K562 (cell line): ENCODE measurements around the gene MARCHF3. TPM values are rescaled to one million over a fixed set of nuclear protein-coding genes. Genes with fewer than 3 reads are reported as not detected.

Experiments
- CBFA2T2 ChIP-seq: fragments of 450-650 bp; conservative IDR thresholded peaks from 2 replicates; pipeline ENCODE4 v1.6.1; 2017; ENCODE audit warnings: mild to moderate bottlenecking
- EGR1 ChIP-seq: fragments of 450-650 bp; conservative IDR thresholded peaks from 2 replicates; pipeline ENCODE4 v1.6.1; 2017; ENCODE audit warnings: mild to moderate bottlenecking
- GABPB2 ChIP-seq: fragments of 250-450 bp; sonication (Bioruptor Pico); conservative IDR thresholded peaks from 2 replicates; pipeline ENCODE4 v1.5.1; 2021; ENCODE audit warnings: mild to moderate bottlenecking
- KAT7 ChIP-seq: sonication (generic); formaldehyde crosslinking; IDR thresholded peaks from 2 replicates; pipeline ENCODE4 v1.8.0; 2022; ENCODE audit warnings: missing genetic modification reagents, mild to moderate bottlenecking, borderline replicate concordance
- RFX1 ChIP-seq: fragments of 450-650 bp; IDR thresholded peaks from 2 replicates; pipeline ENCODE4 v1.6.1; 2016; ENCODE audit warnings: mild to moderate bottlenecking, moderate library complexity
- TCF3 ChIP-seq: sonication (generic); formaldehyde crosslinking; IDR thresholded peaks from 2 replicates; pipeline ENCODE4 v1.4.0; 2020; ENCODE audit warnings: mild to moderate bottlenecking, missing genetic modification reagents
- TEAD4 ChIP-seq, 2 experiments: sonication (generic) in 1 of 2; formaldehyde crosslinking in 1 of 2; IDR thresholded peaks; 2 replicates each; pipeline versions ENCODE4 v1.6.1 to v1.8.0; 2012 to 2022; ENCODE audit warnings: borderline replicate concordance in 1 of 2, inconsistent platforms in 1 of 2, low read length in 1 of 2, mild to moderate bottlenecking in 1 of 2, missing genetic modification reagents in 1 of 2
- ZNF354B ChIP-seq: fragments of 250-450 bp; sonication (Bioruptor Pico); IDR thresholded peaks from 2 replicates; pipeline ENCODE4 v1.4.0; 2020
- ZNF589 ChIP-seq: fragments of 200-800 bp; sonication (Bioruptor generic); IDR thresholded peaks from 2 replicates; pipeline ENCODE4 v1.6.1; 2016; ENCODE audit warnings: low read depth, missing genetic modification characterization, missing compliant biosample characterization
- ZNF695 ChIP-seq: fragments of 450-650 bp; formaldehyde crosslinking; IDR thresholded peaks from 2 replicates; pipeline ENCODE4 v1.4.0; 2020; ENCODE audit warnings: mild to moderate bottlenecking, moderate library complexity
- polyA plus RNA-seq, 8 experiments: library from polyadenylated mRNA; depleted of rRNA in 4 of 8; stranded (reverse) in 5 of 8; unstranded in 3 of 8; fragments of >200 nt; fragmentation: Nextera tagmentation in 2 of 8; fragmentation: Illumina TruSeq in 1 of 8; extraction: Ambion mirVana in 2 of 8; extraction: Trizol in 1 of 8; gene quantifications; 2 replicates each; pipeline versions ENCODE4 v1.2.1 to v1.2.3, GENCODE V29; 2011 to 2014; ENCODE audit warnings: inconsistent platforms in 1 of 8, missing spikeins in 1 of 8
- total RNA-seq, 7 experiments: library from RNA; depleted of rRNA in 6 of 7; stranded (reverse); fragments of >200 nt in 6 of 7; fragmentation: Illumina TruSeq in 2 of 7; extraction: Trizol in 2 of 7; gene quantifications; 2 replicates each; pipeline versions ENCODE4 v1.2.1 to v1.2.3, GENCODE V29; 2011 to 2021; ENCODE audit warnings: low replicate concordance in 1 of 7
- TF ChIP-seq, protein P1 (sequence below): fragments of 450-650 bp; IDR thresholded peaks from 2 replicates; pipeline ENCODE4 v1.6.1; 2018; ENCODE audit not compliant: partially characterized antibody
- TF ChIP-seq, protein P2 (sequence below), 2 experiments: fragments of 450-650 bp in 1 of 2; sonication (generic) in 1 of 2; formaldehyde crosslinking in 1 of 2; IDR thresholded peaks in 1 of 2; conservative IDR thresholded peaks in 1 of 2; 2 replicates each; pipeline versions ENCODE4 v1.6.1 to v1.8.1; 2016 to 2023; ENCODE audit warnings: mild to moderate bottlenecking in 2 of 2, moderate library complexity in 2 of 2, inconsistent platforms in 1 of 2, missing genetic modification reagents in 1 of 2

The MARCHF3 gene
- total and polyA plus RNA-seq, 9 of the 15 experiments (the other 6 are each of a cell fraction or from before 2014, with no cell fraction given) = 5.6 to 37.4 (median 16.5) TPM

DNA sequence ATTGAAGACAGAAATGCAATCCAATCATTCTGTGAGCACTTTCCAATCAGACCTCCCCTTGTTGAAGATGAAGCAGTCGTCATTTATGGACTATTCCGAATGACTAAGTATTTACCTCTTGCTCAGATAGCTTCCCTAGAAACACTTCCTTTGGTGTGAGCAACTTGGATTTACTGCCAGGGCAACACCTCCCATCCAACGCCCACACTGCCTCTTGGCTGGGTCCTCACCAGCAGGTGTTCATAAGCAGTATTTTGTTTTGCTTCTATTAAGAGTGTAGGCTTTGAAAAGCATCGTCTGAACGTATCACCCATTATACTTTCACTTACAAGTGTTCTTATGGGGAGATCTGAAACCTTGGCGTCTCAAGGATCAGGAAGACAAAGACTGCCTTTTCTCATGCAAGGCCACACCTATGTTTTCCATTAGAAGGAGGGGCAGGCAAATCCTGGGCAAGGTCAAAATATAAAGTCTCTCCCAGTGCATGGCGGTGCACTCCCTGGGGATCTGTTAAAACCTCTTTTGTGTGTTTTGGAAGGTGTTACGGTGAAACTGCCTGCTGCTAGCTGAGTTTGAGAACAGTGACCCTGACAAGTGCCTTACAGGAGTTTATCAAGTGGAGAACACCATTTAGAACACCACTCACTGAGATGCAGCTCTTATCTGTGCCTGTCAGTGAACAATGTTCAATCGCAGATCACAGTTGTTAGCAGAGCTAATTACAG lies 10.6 kb upstream of the MARCHF3 start (continued):
- TF ChIP-seq, protein P1, sequence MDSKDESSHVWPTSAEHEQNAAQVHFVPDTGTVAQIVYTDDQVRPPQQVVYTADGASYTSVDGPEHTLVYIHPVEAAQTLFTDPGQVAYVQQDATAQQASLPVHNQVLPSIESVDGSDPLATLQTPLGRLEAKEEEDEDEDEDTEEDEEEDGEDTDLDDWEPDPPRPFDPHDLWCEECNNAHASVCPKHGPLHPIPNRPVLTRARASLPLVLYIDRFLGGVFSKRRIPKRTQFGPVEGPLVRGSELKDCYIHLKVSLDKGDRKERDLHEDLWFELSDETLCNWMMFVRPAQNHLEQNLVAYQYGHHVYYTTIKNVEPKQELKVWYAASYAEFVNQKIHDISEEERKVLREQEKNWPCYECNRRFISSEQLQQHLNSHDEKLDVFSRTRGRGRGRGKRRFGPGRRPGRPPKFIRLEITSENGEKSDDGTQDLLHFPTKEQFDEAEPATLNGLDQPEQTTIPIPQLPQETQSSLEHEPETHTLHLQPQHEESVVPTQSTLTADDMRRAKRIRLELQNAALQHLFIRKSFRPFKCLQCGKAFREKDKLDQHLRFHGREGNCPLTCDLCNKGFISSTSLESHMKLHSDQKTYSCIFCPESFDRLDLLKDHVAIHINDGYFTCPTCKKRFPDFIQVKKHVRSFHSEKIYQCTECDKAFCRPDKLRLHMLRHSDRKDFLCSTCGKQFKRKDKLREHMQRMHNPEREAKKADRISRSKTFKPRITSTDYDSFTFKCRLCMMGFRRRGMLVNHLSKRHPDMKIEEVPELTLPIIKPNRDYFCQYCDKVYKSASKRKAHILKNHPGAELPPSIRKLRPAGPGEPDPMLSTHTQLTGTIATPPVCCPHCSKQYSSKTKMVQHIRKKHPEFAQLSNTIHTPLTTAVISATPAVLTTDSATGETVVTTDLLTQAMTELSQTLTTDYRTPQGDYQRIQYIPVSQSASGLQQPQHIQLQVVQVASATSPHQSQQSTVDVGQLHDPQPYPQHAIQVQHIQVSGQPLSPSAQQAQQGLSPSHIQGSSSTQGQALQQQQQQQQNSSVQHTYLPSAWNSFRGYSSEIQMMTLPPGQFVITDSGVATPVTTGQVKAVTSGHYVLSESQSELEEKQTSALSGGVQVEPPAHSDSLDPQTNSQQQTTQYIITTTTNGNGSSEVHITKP = peak; percentile 17
- TF ChIP-seq EGR1 (peak; percentile 61; the same call in 1 of the 2 replicates), ZNF589 (CRISPR knock-in tag) (no peak), GABPB2 (CRISPR knock-in tag) (no peak), ZNF695 (CRISPR knock-in tag) (no peak), ZNF354B (no peak), CBFA2T2 (peak; percentile 52), TEAD4 (IDR thresholded peaks at IDR 0.05; ENCODE audit: low read length) (0 out of 2 replicates have a peak, but pooled peaks have one; percentile 24), TEAD4 (CRISPR knock-in tag; IDR thresholded peaks at IDR 0.05; ENCODE audit: borderline replicate concordance) (no peak), RFX1 (peak; percentile 17; the same call in 1 of the 2 replicates), TCF3 (CRISPR knock-in tag) (peak; percentile 36), KAT7 (CRISPR knock-in tag) (0 out of 2 replicates have a peak, but pooled peaks have one; percentile 34)
- TF ChIP-seq, protein P2, sequence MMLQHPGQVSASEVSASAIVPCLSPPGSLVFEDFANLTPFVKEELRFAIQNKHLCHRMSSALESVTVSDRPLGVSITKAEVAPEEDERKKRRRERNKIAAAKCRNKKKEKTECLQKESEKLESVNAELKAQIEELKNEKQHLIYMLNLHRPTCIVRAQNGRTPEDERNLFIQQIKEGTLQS (IDR thresholded peaks at IDR 0.05) = peak; percentile 23; the same call in 1 of the 2 replicates
- TF ChIP-seq, protein P2 (CRISPR knock-in tag; conservative IDR thresholded peaks at IDR 0.05) = no peak
- TF ChIP-seq, all 486 proteins: peak for 10
